B cell (primary cell): ENCODE measurements around the gene PLEKHB1. TPM values are rescaled to one million over a fixed set of nuclear protein-coding genes. Genes with fewer than 3 reads are reported as not detected.

Experiments used
- ATAC-seq: fragments of 200-7000 bp; cut with Tn5 transposase; one replicate; pipeline ENCODE4 v1.10.0; 2021; ENCODE audit warnings: low read depth, mild to moderate bottlenecking, moderate number of reproducible peaks, moderate library complexity
- CTCF ChIA-PET: fragments of 350-600 bp; sonication (Branson Sonifier 250); formaldehyde crosslinking; loops from one replicate; lab custom pipeline; 2021; ENCODE audit warnings: antibody characterized with exemption, inconsistent platforms; lab: Charles Lee
- POLR2A ChIA-PET: fragments of 350-600 bp; sonication (Branson Sonifier 250); formaldehyde crosslinking; loops from one replicate; lab custom pipeline; 2021; ENCODE audit warnings: antibody characterized with exemption; lab: Charles Lee
- DNase-seq: peaks from one replicate; pipeline ENCODE4 v3.0.0; 2013
- H2AFZ ChIP-seq: 2 replicates; pipeline ENCODE4 v1.6.1; 2012; ENCODE audit warnings: mild to moderate bottlenecking, low read depth, low read length; ENCODE audit not compliant: insufficient read depth, poor library complexity, severe bottlenecking
- H3K27ac ChIP-seq, 2 donors: 1 replicate in 1 of 2; 2 replicates in 1 of 2; pipeline ENCODE4 v1.5.1; 2012 to 2013; ENCODE audit warnings: low read length in 2 of 2, mild to moderate bottlenecking in 2 of 2, moderate library complexity in 1 of 2
- H3K27me3 ChIP-seq, 4 experiments: fragments of 200-600 bp in 1 of 4; sonication (generic) in 1 of 4; replicated peaks in 1 of 4; 1 replicate in 2 of 4; 2 replicates in 2 of 4; pipeline versions ENCODE4 v1.6.1 to v1.7.0; 2013 to 2016; ENCODE audit warnings: low read length in 3 of 4, mild to moderate bottlenecking in 2 of 4, mixed read lengths in 1 of 4, moderate library complexity in 1 of 4; ENCODE audit not compliant: insufficient read depth in 4 of 4, control insufficient read depth in 3 of 4; ENCODE audit errors: control extremely low read depth in 1 of 4
- H3K36me3 ChIP-seq, 2 experiments: replicated peaks in 1 of 2; 1 replicate in 1 of 2; 2 replicates in 1 of 2; pipeline versions ENCODE4 v1.6.1 to v1.7.1; 2013; ENCODE audit warnings: low read length in 1 of 2; ENCODE audit not compliant: insufficient read depth in 2 of 2, control insufficient read depth in 1 of 2; ENCODE audit errors: control extremely low read depth in 1 of 2, extremely low read depth in 1 of 2
- H3K4me1 ChIP-seq, 2 donors: fragments of 200-600 bp in 1 of 2; sonication (generic) in 1 of 2; 1 replicate in 1 of 2; 2 replicates in 1 of 2; pipeline versions ENCODE4 v1.5.1 to v1.6.1; 2013 to 2017; ENCODE audit warnings: low read length in 2 of 2; ENCODE audit not compliant: control insufficient read depth in 2 of 2, insufficient read depth in 2 of 2
- H3K4me2 ChIP-seq: replicated peaks from 2 replicates; pipeline ENCODE3; 2012; ENCODE audit warnings: mild to moderate bottlenecking, low read depth, low read length; ENCODE audit not compliant: poor library complexity, severe bottlenecking
- H3K4me3 ChIP-seq, 5 experiments: fragments of 200-600 bp in 1 of 5; sonication (generic) in 1 of 5; 1 replicate in 3 of 5; 2 replicates in 2 of 5; pipeline versions ENCODE4 v1.5.1 to v1.7.0; 2011 to 2016; ENCODE audit warnings: low read length in 4 of 5, mild to moderate bottlenecking in 4 of 5, low read depth in 2 of 5, control low read depth in 1 of 5, moderate library complexity in 1 of 5; ENCODE audit not compliant: insufficient read depth in 1 of 5; ENCODE audit errors: control extremely low read depth in 1 of 5, extremely low read depth in 1 of 5
- H3K79me2 ChIP-seq: fragments of 200-600 bp; sonication (generic); one replicate; pipeline ENCODE4 v1.6.0; 2016; ENCODE audit warnings: low read length; ENCODE audit not compliant: control insufficient read depth, insufficient read depth
- H3K9ac ChIP-seq: fragments of 200-600 bp; sonication (generic); 2 replicates; pipeline ENCODE4 v1.6.1; 2017; ENCODE audit warnings: mild to moderate bottlenecking, low read length, moderate library complexity
- H3K9me3 ChIP-seq, 3 donors: one replicate each; pipeline versions ENCODE4 v1.6.1 to v1.7.1; 2013; ENCODE audit warnings: low read length in 2 of 3; ENCODE audit not compliant: control insufficient read depth in 2 of 3, insufficient read depth in 1 of 3; ENCODE audit errors: control extremely low read depth in 1 of 3
- H4K20me1 ChIP-seq: 2 replicates; pipeline ENCODE4 v1.6.0; 2012; ENCODE audit warnings: mild to moderate bottlenecking, low read length; ENCODE audit not compliant: insufficient read depth, control insufficient read depth, poor library complexity, severe bottlenecking
- H3K27ac Mint-ChIP-seq: one replicate; pipeline ENCODE4 v1.8.0; 2021; ENCODE audit warnings: mixed read lengths
- H3K27me3 Mint-ChIP-seq: one replicate; pipeline ENCODE4 v1.8.0; 2021; ENCODE audit warnings: mixed read lengths
- H3K4me1 Mint-ChIP-seq: one replicate; pipeline ENCODE4 v1.8.0; 2021; ENCODE audit warnings: mixed read lengths
- H3K4me3 Mint-ChIP-seq: one replicate; pipeline ENCODE4 v1.8.0; 2021; ENCODE audit warnings: mixed read lengths
- H3K9me3 Mint-ChIP-seq: one replicate; pipeline ENCODE4 v1.8.0; 2022; ENCODE audit warnings: mixed read lengths; ENCODE audit not compliant: insufficient read depth
- EZH2 ChIP-seq: IDR thresholded peaks from 2 replicates; pipeline ENCODE4 v1.6.1; 2012; ENCODE audit warnings: borderline replicate concordance, low read depth, mild to moderate bottlenecking, moderate library complexity, low read length; ENCODE audit not compliant: insufficient read depth, poor library complexity, severe bottlenecking
- WGBS: methylation state at CpG from one replicate; pipeline ENCODE4 v1.1.5; 2013; ENCODE audit warnings: missing lambda C conversion rate; ENCODE audit not compliant: insufficient coverage; 5-methylcytosine and 5-hydroxymethylcytosine counted together
- intact Hi-C: fragments of 100-400 bp; cut with micrococcal nuclease; formaldehyde crosslinking; loops from one replicate; pipeline ENCODE4 v1.10.0; 2022
- polyA plus RNA-seq: library from polyadenylated mRNA; depleted of rRNA; stranded (reverse); fragments of >200 nt; gene quantifications from 2 replicates; pipeline ENCODE4 v1.2.3, GENCODE V29; 2012
- total RNA-seq, 2 donors: library from RNA; stranded (reverse); fragments of 120-200 nt in 1 of 2; gene quantifications; 1 replicate in 1 of 2; 2 replicates in 1 of 2; pipeline versions ENCODE4 v1.2.3 to v1.2.4, GENCODE V29; 2013 to 2022
- TF ChIP-seq, protein P1 (sequence below): fragments of 200-600 bp; IDR thresholded peaks from one replicate; pipeline ENCODE4 v1.8.0; 2022; ENCODE audit warnings: antibody characterized with exemption, mild to moderate bottlenecking

Gene PLEKHB1
- total and polyA plus RNA-seq, 2 donors (not counting 1 experiment from before 2014, with no cell fraction given) = 13.8 to 16.7 TPM

DNA sequence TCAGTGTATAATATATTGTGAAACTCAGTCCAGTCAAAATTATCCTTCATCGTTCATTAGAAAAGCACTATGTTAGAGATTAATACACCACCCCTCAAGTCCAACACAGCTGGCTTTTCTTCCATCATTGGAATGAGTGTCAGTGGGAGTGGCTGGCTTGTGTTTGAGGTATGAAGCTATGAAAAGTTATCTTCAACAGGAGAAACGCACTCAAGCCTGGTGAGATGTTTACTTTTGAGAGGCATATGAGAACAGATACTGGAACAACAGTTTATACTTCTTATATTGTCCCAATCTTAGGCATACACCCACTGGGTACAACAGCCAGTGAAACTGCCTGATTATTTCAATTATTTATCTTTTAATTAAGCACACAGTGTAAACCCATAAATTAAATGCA is 34.3 kb downstream of the PLEKHB1 start:
- Mint-ChIP-seq H3K4me1 (no peaks in the 10 kb centered on the region), H3K9me3 (no peaks in the 10 kb centered on the region), H3K4me3 (no peak overlapping the region), H3K27me3 (no peaks in the 10 kb centered on the region), H3K27ac (no peak overlapping the region)
- Histone ChIP-seq H3K27me3 (no peaks in the 10 kb centered on the region), H3K27ac (no peak overlapping the region), H4K20me1 (no peaks in the 10 kb centered on the region), H3K4me2 (no peak overlapping the region), H3K79me2 (no peaks in the 10 kb centered on the region), H3K9ac (no peak overlapping the region), H3K36me3 (peaks cover 1 to 19% of the 10 kb centered on the region in 2 experiments), H3K4me1 (no peaks in the 10 kb centered on the region), H2AFZ (no peak overlapping the region), H3K4me3 (no peak overlapping the region), H3K9me3 (no peaks in the 10 kb centered on the region)
- ChIA-PET CTCF (interaction anchor here (0.7 kb wide), 1 partner anchor 10 kb away, joined by 3 read pairs; no protein-coding TSS in a partner anchor), POLR2A (no interaction called here)
- DNase-seq (no peak), ATAC-seq (no peak)
- intact Hi-C loops = no loop called here
- no CpG with 5 or more reads among the region's 2 CpGs for WGBS
- no peak for TF ChIP-seq EZH2
- TF ChIP-seq, protein P1, sequence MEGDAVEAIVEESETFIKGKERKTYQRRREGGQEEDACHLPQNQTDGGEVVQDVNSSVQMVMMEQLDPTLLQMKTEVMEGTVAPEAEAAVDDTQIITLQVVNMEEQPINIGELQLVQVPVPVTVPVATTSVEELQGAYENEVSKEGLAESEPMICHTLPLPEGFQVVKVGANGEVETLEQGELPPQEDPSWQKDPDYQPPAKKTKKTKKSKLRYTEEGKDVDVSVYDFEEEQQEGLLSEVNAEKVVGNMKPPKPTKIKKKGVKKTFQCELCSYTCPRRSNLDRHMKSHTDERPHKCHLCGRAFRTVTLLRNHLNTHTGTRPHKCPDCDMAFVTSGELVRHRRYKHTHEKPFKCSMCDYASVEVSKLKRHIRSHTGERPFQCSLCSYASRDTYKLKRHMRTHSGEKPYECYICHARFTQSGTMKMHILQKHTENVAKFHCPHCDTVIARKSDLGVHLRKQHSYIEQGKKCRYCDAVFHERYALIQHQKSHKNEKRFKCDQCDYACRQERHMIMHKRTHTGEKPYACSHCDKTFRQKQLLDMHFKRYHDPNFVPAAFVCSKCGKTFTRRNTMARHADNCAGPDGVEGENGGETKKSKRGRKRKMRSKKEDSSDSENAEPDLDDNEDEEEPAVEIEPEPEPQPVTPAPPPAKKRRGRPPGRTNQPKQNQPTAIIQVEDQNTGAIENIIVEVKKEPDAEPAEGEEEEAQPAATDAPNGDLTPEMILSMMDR = no peak

DNA sequence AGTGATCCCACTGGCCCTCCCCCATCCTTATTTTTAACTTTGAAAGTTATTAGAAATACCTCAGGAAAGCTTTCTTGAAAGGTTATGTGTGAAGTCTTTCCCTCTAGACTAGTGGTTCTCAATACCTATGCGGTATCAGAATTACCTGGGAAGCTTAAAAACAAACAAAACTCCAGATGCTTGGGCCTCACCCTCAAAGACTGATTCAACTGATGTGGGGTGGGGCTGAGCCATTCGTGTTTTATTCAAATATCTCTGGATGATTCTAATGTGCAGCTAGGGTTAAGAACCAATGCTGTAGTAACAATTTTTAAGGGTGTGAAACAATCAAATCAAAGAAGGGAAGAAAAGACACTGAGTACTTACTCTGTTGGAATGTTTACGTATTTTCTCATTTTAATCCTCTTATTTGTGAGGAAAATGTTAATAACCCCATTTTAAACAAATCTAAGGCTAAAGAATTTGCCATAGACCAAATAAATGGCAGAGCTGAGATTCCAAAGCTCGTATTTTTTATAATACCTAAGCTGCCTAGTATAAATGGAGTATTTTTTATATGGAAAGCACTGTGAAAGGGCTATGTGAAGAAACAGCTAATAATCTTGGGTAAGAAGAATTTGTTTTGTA is 47.6 kb downstream of the PLEKHB1 start:
- ATAC-seq (no peak), DNase-seq (no peak)
- H4K20me1 ChIP-seq = no peaks in the 10 kb centered on the region
- H3K4me2 ChIP-seq = no peak overlapping the region
- no peak overlapping the region for H3K27ac Mint-ChIP-seq
- TF ChIP-seq EZH2 = no peak
- TF ChIP-seq, protein P1 = no peak
- H3K9me3 Mint-ChIP-seq = no peaks in the 10 kb centered on the region
- H3K4me1 Mint-ChIP-seq = no peaks in the 10 kb centered on the region
- no peaks in the 10 kb centered on the region for H3K27me3 ChIP-seq
- H3K36me3 ChIP-seq = peaks cover 5% of the 10 kb centered on the region in 2 experiments
- no peak overlapping the region for H3K9ac ChIP-seq
- H3K4me3 Mint-ChIP-seq = no peak overlapping the region
- H3K4me1 ChIP-seq = no peaks in the 10 kb centered on the region
- H3K79me2 ChIP-seq = no peaks in the 10 kb centered on the region
- intact Hi-C loops = no loop called here
- no peaks in the 10 kb centered on the region for H3K9me3 ChIP-seq
- ChIA-PET POLR2A (interaction anchor here (0.7 kb wide), 1 partner anchor 336 kb away, joined by 4 read pairs; no protein-coding TSS in a partner anchor), CTCF (interaction anchor here (1.5 kb wide), 1 partner anchor 34 kb away, joined by 3 read pairs; no protein-coding TSS in a partner anchor)
- H3K27me3 Mint-ChIP-seq = no peaks in the 10 kb centered on the region
- H3K27ac ChIP-seq = no peak overlapping the region
- H2AFZ ChIP-seq = no peak overlapping the region
- no CpG with 5 or more reads among the region's 4 CpGs for WGBS
- no peak overlapping the region for H3K4me3 ChIP-seq
